Pons (tissue), 1 donor: ENCODE measurements around the gene SECTM1.
"Not testable (repeated sequence)": the region's sequence is repeated elsewhere in the genome, so short reads cannot be mapped to it uniquely, and the experiment has no call there.

ENCODE experiments used
- DNase-seq: peaks from one replicate; pipeline ENCODE4 v3.0.0-alpha.2; 2016; ENCODE audit warnings: low spot score

Gene SECTM1

DNA sequence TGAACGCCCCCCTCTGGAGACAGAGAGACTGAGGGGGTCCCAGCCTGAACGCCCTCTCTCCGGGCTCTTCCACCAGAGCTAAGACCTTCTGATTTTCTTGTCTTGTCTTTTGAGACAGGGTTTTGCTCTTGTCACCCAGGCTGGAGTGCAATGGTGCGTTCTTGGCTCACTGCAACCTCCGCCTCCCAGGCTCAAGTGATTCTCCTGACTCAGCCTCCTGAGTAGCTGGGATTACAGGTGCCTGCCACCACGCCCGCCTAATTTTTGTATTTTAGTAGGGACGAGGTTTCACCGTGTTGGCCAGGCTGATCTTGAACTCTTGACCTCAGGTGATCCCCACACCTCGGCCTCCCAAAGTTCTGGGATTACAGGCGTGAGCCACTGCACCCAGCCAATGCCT is 14.4 kb upstream of the SECTM1 start:
- DNase-seq, result not testable (repeated sequence)

DNA sequence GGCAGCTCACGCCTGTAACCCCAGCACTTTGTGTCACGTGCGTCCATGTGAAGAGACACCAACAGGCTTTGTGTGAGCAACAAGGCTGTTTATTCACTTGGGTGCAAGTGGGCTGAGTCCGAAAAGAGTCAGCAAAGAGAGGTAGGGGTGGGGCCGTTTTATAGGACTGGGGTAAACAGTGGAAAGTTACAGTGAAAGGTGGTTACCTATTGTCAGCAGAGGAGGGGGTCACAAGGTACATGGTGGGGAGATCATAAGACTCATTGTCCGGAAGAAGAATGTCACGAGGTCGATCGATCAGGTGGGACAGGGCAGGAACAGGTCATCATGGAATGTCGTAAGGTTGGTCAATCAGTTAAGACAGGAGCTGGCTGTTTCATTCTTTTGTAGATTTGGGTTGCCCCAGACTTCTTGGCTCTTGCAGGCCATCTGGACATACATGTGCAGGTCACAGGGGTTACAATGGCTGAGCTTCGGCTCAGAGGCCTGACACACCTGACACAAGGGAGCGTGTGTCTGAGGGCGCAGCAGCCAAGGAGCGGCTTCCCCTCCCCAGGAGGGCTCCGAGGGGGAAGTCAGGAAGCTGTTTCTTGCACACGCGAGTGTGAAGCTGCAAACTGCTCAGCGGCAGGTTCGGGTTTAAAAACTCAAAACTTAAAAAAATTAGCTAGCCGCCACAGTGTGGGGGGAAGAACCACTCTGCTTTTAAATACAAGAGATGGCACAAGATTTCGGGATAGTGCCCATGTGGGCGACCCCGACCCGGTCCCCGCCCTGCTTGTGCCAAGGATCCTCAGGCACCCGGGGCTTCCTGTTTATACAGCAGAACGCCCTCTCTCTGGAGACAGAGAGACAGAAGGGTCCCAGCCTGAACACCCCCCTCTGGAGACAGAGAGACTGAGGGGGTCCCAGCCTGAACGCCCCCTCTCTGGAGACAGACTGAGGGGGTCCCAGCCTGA is 13.1 kb upstream of the SECTM1 start:
- DNase-seq, result no peak

DNA sequence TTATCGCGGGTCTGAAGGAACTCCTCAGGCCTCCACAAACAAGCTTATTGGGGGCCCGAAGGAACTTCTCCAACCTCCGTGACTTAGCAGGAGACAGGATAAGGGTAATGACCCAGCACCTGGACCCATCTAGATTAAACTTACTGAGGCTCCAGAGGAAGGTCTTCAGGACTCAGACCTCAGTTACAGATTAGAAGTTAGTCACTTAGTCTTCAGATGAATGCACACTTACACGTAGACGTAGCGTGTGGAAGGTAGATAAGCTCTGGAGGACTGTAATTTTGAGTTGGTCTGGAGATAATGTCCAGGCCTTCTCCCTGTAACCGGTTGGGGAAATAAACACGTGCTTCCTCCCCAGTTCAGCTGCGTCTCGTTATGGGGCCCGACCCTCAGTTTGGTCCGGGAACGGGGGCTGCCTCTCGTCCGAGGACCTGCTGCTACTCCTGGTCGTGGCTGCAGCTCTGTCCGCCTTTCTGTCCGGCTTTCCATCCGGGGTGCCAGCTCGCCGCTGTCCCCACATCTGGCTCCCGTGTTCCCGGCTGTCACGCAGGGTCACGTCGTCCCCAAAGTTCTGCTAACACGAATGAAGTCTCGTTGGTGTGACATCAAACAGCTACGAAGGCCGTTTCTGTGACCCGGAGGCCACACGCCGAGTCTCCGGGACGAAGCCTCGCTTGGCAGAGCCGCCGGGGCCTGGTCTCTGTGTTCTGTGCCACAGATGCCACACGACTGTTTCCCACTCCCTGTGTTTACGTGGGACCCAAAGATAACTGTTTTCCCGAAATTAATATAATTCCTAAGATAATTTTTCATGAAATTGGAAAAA is 11.8 kb upstream of the SECTM1 start:
- no peak for DNase-seq

DNA sequence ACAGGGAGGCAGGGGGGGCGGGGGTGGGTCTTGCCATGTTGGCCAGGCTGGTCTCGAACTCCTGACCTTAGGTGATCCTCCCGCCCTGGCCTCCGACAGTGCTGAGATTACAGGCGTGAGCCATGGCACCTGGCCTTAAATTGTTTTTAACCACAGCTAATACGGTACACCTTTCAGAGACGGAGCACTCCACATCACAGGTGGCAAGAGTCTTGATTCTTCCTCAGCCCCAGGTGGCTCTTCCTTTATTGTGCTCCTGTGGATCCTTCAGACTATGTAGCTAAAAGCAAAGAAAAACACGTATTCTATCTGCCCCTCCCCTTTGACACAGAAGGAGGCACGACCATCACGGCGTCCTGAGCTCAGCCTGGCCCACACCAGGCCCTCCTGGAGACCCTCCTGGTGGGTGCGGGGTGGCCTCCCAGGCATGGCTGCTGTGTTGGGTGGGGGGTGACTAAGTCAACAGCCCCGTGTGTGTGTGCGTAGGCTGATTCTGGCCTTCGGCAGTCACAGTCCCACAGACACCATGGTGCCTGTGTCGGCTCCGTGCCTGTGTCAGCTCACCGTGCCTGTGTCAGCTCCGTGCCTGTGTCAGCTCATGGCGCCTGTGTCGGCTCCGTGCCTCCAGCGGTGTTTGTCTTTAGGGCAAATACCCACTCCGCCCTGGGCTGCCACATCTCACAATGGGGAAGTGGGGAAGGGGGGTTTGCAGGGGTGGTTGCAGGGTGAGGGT is 10.8 kb upstream of the SECTM1 start:
- DNase-seq, result no peak

DNA sequence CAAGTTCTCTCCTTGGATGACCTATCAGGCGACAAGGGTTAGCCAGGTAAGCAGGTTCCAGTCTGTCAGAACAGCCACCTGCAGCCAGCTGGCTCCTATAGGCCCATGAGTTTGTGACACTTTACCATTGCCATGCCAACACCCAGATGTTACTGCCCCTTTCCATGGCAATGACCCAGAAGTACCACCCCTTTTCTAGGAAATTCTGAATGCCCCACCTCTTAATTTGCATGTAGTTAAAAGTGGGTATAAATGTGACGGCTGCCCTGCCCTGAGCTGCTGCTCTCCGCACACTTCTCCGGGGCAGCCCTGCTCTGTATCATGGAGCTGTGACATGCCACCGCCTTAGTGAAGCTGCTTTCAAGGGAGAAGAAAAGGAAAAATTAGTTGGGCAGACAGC is 10.0 kb upstream of the SECTM1 start:
- DNase-seq, result no peak

DNA sequence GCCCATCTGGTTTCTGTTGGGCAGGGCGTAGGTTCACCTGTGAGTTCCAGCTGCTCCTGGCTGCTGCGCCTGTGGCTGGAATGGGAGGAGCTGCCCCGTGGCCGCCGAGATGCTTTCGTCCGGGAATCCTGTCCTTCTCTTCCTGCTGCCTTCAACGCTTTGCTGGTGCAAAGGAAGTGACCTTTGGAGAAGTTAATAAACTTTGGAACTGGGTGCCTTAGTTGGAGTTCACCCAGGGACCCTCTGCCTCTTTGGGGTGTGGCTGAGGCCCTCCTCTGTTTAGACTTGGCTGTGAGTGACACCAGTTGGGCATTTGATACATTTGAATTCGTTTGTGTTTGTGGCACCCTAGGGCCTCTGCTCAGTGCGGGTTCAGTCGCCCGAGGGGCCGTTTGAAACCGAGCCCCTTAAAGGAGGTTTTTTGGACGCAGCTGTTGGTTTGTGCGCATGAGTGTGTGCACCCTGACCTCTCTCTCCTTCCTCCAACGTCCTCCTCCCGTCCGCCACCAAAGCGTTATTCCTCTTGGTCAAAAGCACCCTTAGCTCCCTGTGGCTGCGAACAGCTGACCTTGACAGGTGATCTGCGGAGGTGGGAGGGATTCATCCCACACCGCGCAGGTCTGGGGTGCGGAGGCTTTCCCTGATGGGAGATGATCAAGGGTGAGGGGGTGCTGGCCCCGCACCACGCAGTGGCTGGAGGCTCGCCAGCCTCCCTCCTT is 9.0 kb upstream of the SECTM1 start:
- DNase-seq, result no peak

DNA sequence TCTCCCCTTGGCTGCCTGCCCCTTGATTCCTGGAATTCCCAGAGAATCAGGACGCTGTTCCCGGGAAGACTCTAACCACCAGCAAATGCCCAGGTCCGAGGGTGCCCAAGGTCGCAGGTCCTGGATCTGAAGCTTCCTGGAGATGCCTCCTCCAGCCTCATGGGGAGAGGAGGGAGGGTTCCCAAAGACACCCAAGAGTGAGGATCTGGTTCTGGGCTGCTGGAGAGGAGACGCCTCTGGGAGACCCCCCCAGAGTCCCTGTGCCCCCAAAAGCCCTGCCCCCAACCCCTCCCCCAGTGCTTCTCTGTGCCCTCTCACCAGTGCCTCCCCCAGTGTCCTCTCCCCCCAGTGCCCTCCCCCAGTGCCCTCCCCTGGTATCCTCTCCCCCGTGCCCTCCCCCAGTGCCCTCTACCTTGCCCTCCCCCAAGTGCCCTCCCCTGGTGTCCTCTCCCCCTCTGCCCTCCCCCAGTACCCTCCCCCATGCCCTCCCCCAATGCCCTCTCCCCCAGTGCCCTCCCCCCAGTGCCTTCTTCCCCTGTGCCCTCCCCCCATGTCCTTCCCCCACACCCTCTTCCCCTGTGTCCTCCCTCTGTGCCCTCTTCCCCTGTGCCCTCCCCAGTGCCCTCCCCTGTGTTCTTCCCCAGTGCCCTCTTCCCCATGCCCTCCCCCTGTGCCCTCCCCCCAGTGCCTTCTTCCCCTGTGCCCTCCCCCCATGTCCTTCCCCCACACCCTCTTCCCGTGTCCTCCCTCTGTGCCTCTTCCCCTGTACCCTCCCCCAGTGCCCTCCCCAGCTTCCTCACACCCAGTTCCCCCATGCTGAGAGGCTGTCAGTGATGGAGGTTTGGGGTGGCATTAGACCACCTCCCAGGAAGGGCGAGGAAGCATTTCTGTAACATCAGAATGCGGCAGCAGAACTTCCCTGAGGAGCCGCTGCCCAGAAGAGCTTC is 6.3 kb upstream of the SECTM1 start:
- DNase-seq, result no peak

DNA sequence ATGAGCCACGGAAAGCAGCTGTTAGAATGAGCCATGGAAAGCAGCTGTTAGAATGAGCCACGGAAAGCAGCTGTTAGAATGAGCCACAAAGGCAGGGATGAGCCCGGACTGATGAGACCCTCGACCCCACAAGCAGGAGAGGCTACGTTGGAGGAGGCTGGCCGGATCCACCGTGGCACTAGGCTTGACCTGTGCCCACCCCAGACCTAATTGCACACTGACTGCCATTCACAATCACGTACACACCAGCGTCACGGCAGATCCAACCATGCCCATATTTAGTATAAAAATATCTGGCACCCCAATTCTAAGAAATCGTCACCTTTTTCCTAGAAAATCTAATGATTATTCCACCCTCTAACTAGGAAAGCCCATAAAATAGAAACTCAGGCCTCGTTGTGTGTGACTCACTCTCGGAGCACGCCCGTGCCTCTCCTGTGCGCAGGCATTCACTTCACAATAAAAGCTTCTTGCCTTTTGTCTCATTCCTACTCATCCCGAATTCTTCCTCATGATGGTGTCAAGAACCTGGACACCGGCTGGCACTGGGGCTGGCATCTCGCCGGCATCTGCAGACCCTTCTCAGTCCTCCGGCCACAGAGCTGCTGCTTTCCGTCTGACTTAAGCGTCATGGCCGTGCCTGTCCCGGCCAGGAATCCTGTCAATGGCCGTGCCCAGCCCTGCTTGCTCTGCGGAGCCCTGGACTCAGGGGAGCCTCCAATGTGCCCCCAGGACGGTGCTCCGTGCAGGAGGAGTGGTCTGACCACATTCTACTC is 5.5 kb upstream of the SECTM1 start:
- DNase-seq, result no peak

DNA sequence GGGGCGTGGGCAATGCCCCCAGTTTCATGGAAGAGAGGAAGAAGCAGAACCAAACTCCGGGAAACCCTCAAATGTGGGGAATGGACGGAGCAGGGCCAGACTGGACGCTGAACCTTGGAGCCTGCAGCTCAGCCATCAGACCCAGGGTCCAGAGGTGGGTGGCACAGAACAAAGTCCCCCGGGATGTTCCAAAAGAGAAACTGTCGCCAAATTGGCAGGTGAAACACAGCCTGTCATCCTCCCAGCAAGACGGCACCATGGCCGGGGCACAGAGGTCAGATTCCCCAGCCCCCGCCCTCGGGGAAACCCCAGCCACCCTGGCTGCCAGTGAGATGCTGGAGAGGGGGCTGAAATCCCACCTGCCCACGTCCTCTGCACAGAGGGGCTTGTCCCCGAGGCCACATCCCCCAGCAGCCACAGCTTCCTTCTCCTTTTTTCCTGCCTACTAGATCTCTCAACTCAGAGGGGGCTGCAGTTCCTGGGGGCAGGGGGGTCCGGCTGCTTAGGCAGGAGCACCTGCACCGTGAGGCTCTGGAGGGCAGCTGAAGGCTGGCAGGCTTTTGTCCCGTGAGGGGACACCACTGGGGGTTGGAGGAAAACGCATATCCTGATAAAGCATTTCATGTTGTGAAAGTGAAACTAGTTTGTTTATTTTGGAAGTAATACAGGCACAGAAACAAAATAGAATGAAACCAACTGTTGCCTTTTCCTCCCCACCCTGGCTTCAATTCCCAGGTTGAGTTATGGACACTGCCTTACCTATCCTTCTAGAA is 1.2 kb upstream of the SECTM1 start:
- DNase-seq, result no peak

DNA sequence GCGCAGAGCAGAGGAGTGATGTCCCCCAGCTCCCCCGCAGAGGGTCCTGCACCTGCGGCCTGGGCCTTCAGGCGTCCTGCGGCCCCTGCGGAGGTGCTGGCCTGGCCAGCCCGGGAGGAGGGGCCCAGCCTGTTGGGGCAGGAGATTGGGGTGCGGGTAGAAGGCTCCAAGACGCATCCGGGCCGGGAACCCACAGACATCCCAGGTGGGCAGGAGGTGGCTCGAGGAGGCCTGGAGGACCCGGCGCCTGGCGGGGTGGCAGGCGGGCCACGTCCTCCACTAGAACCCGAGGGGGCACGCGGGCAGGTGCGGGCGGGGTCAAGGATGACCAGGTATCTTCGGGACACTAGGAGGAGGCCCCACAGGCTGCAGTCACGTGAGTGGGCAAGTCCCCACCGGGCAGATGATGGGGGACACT is 647 bp upstream of the SECTM1 start:
- no peak for DNase-seq

DNA sequence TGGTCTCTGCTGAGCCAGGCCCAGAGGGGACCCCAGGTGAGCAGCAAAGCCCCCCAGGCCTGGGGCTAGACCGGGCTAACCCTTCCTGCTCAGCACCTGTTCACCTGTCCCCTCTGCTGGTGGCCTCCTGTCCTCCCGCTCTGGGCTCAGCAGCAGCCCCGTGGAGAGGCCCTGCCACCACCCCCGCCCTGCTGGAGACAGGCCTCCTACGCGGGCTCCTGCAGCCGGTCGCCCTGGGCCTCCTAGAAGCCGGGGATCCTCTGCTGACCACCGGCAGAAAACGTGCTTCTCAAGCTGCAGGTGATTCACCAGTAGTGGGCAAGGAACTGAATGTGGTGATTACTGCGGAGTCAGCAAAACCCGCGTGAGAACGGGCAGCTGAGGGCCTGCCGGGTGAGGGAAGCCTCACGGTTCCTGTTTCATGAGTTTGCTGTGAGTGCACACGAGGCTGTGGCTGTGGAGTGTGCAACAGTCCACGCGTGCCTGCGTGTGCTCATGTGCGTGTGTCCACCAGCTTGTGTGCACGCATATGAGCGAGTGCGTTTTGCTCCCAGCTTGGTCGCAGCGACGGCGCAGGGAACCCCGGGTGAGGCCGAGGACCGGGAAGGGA is 792 bp downstream of the SECTM1 start:
- DNase-seq, result peak; percentile 42

DNA sequence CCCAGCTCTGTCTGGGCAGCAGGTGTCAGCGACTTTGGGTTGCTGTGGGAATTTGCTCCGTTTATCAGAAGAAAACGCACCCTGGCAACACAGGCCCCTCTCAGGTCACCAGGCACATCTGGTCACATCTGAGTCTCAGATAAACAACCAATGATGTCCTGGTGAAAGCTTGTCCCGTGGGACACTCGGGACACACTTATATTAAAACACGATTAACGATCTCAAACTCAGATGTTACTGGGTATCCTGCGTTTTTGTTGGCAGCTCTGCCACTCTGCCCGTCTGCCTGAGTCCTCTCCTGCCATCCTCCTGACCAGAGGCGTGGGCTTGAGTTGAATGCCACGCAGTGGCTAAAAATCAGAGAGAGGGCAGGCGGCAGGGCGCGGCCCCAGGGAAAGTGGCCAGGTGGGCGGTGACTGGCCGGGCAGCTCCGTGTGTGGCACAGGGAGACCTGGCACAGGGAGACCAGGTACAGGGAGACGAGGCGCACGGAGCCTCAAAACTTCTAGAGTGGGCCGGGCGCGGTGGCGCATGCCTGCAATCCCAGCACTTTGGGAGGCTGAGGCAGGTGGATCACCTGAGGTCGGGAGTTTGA is 2.1 kb downstream of the SECTM1 start:
- no peak for DNase-seq

DNA sequence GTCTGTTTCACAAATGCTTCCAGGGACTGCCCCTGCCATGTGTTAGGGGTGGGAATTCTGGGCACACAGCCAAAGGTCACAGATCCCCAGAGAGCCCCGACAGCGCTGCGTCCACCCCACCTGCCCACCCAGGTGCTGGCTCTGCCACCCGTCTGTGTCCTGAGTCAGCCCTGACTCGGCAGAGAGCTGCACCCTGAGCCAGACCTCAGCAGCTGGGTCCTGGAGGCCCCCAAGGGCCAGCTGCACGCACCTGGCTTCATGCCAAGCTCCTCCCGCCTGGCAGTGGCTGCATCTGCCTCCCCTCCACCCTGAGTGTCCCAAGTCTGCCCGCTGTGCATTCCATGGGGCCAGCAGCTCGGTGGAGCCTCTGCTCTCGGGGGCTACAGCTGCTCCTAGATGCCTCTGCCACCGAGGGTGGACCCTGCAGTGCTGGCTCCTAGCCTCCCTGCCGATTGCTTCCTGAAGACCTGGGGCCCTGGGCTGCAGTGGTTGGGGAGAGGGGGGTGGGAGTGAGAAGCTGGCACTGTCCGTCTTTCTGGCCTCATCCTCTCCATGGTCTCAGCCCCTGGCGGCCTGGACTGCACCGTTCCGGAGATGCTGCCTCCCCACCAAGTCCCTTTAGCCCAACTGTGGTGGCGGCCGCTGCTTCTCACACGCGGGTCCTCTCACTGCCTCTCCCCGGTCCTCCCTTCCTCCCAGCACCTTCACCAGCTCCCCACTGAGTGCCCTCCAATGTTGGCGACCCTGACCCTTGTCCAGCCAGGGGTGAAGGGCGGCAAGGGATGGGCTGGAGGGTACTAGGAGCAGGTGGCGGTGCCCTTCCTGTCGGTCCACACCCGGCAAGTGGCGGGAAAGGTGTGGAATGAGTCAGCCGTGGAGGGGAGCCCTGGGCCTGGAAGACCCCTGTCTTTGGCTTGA is 3.0 kb downstream of the SECTM1 start:
- DNase-seq, result no peak

DNA sequence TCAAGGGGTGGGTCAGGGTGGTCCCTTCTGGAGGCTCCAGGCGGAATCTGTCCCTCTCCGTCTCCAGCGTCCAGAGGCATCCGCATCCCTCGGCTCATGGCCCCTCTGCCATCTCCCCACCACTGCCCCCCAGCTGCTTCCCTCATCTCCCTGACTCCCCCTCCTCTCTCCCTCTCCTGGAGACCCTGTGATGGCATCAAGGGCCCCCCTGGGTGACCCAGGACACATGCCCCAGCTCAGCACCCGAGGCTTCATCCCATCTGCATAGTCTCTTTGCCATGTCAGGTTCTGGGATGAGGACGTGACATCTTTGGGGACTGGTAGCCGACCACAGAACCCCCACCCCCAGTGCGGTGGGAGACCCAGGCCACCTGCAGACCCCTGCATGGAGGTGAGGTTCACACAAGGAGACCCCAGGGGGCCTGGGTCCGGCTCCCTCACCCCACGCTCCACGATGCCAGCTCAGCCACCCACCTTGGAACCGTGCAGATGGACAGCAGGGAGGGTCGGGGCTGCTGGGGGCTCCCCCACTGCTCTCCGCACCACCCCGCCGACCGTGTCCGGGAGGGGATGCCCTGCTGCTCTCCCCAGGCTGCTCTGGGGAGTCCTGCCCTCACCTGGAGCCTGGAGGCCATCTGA is 3.8 kb downstream of the SECTM1 start:
- no peak for DNase-seq

DNA sequence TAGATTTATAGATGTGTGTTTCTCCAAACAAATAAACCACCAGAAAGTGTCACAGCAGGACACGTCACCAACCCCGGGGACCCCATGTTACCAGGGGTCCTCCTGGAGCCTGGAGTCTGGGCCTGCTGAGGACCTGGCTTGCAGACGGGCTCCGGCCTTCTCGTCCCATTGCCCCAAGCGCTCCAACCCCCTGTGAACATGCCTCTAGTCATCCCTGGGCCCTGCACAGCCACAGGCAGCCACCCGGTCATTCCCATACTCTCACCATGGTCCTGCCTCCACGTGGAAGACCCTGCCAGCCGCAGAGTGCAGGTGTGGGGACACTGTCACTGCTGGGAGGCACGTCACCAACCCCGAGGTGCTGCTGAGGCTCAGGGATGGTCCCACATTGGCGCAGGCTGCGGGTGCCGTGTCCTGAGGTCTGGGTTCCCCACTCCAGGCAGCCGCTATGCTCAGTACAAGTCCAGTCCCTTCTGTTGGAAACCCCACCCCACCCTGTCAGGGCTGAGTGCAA is 4.5 kb downstream of the SECTM1 start:
- no peak for DNase-seq
